ENCODE measurements around the gene SERPINB3. TPM values are rescaled to one million over a fixed set of nuclear protein-coding genes. Genes with fewer than 3 reads are reported as not detected.

SERPINB3 gene
- polyA plus RNA-seq, 1 experiment: not detected

- CTCF ChIA-PET: no interaction called here
- POLR2A ChIA-PET: no interaction called here
- no peak for TF ChIP-seq CTCF (IDR thresholded peaks at IDR 0.05; ENCODE audit: insufficient read depth, low read depth, low read length)
- Histone ChIP-seq H3K4me3 (ENCODE audit: low read depth, low read length) (no peak overlapping the region), H3K27me3 (ENCODE audit: control insufficient read depth, insufficient read depth, low read length) (no peaks in the 10 kb centered on the region), H3K36me3 (ENCODE audit: control insufficient read depth, insufficient read depth, low read length) (no peaks in the 10 kb centered on the region)
- no peak for DNase-seq (ENCODE audit: low read depth)
Observed at GRCh38 chr18:63626431-63626830, 35.3 kb downstream of the SERPINB3 start.

- DNase-seq (ENCODE audit: low read depth): no peak
- no peak for TF ChIP-seq CTCF (IDR thresholded peaks at IDR 0.05; ENCODE audit: insufficient read depth, low read depth, low read length)
- Histone ChIP-seq H3K4me3 (ENCODE audit: low read depth, low read length) (no peak overlapping the region), H3K27me3 (ENCODE audit: control insufficient read depth, insufficient read depth, low read length) (no peaks in the 10 kb centered on the region), H3K36me3 (ENCODE audit: control insufficient read depth, insufficient read depth, low read length) (no peaks in the 10 kb centered on the region)
- ChIA-PET POLR2A (no interaction called here), CTCF (no interaction called here)
Observed at GRCh38 chr18:63624863-63625262, 36.8 kb downstream of the SERPINB3 start.

- Histone ChIP-seq H3K36me3 (ENCODE audit: control insufficient read depth, insufficient read depth, low read length) (no peaks in the 10 kb centered on the region), H3K27me3 (ENCODE audit: control insufficient read depth, insufficient read depth, low read length) (no peaks in the 10 kb centered on the region), H3K4me3 (ENCODE audit: low read depth, low read length) (no peak overlapping the region)
- no peak for TF ChIP-seq CTCF (IDR thresholded peaks at IDR 0.05; ENCODE audit: insufficient read depth, low read depth, low read length)
- ChIA-PET CTCF (interaction anchor here (0.6 kb wide), 1 partner anchor 68 kb away, joined by 4 read pairs; no protein-coding TSS in a partner anchor), POLR2A (no interaction called here)
- no peak for DNase-seq (ENCODE audit: low read depth)
Observed at GRCh38 chr18:63619661-63620060, 42.0 kb downstream of the SERPINB3 start.

GRCh38 chr18:63617915-63618234 lies 43.8 kb downstream of the SERPINB3 start:
- Histone ChIP-seq H3K4me3 (ENCODE audit: low read depth, low read length) (no peak overlapping the region), H3K27me3 (ENCODE audit: control insufficient read depth, insufficient read depth, low read length) (peaks cover 2% of the 10 kb centered on the region; the same call in 1 of the 2 replicates), H3K36me3 (ENCODE audit: control insufficient read depth, insufficient read depth, low read length) (no peaks in the 10 kb centered on the region)
- ChIA-PET CTCF (no interaction called here), POLR2A (no interaction called here)
- no peak for DNase-seq (ENCODE audit: low read depth)
- no peak for TF ChIP-seq CTCF (IDR thresholded peaks at IDR 0.05; ENCODE audit: insufficient read depth, low read depth, low read length)

GRCh38 chr18:63617049-63617914 lies 44.4 kb downstream of the SERPINB3 start:
- no peaks in the 10 kb centered on the region for H3K36me3 ChIP-seq (ENCODE audit: control insufficient read depth, insufficient read depth, low read length)
- H3K27me3 ChIP-seq (ENCODE audit: control insufficient read depth, insufficient read depth, low read length): peaks cover 2% of the 10 kb centered on the region; the same call in 1 of the 2 replicates
- ChIA-PET POLR2A (no interaction called here), CTCF (no interaction called here)
- no peak overlapping the region for H3K4me3 ChIP-seq (ENCODE audit: low read depth, low read length)
- DNase-seq (ENCODE audit: low read depth): no peak
- no peak for TF ChIP-seq CTCF (IDR thresholded peaks at IDR 0.05; ENCODE audit: insufficient read depth, low read depth, low read length)

Measured in BJ (cell line).